ENCODE results near the gene ANKRD40.

The ANKRD40 gene, protein sequence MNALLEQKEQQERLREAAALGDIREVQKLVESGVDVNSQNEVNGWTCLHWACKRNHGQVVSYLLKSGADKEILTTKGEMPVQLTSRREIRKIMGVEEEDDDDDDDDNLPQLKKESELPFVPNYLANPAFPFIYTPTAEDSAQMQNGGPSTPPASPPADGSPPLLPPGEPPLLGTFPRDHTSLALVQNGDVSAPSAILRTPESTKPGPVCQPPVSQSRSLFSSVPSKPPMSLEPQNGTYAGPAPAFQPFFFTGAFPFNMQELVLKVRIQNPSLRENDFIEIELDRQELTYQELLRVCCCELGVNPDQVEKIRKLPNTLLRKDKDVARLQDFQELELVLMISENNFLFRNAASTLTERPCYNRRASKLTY

DNA sequence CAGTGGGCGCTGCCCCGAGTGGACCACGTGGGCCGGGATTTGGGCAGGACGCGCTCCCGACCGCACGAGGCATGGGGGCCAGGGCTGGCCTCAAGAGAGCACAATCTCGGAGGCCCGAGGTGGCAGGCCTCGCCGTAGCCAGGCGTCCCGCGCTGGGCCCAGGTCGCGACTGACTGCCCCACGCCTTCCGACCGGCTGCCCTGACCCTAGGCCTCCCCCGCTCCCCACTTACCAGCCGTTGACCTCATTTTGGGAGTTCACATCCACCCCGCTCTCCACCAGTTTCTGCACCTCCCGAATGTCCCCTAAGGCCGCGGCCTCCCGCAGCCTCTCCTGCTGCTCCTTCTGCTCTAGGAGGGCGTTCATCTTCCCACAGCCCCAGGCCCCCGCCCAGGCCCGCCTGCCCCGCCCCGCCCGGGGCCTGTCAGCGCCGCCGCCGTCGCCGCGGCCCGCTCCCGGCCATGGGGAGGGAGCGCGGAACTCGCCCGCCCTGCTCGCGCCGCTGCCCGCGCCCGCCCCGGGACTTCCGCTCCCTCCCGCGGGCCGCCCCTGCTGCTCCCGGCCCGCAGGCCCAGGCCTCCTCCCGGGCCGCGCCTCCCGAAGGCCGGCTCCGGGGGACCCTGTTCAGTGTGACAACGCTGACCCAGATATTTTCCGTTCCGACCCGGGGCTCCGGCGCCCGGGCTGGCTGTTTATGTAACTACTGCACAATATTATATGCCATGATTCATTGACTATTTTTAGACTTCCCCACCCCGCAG is at the start of gene ANKRD40:
Gene ANKRD40, minus strand, starts transcription at position 626 of the 761 bp plus-strand sequence. Its CDS starts 260 bp downstream, at position 366.
- TF ChIP-seq EZH2 (IDR thresholded peaks at IDR 0.05) (no peak), POLR2AphosphoS5 (IDR thresholded peaks at IDR 0.05; ENCODE audit: borderline replicate concordance, low read depth, low read length) (peak; percentile 73), FOXP2 (optimal IDR thresholded peaks at IDR 0.05; ENCODE audit: control extremely low read depth, extremely low read length, insufficient read depth) (peak; percentile 51)
- H3K36me3 ChIP-seq (ENCODE audit: insufficient read depth, low read length), result peaks cover 24% of the 10 kb centered on the region
- no peaks in the 10 kb centered on the region for H3K9me3 ChIP-seq (ENCODE audit: low read depth, low read length)
- H3K27ac ChIP-seq, result peak within 1 kb of the TSS; percentile 98
- peak within 1 kb of the TSS; percentile 84 for H3K4me3 ChIP-seq
- peak; percentile 63 for DNase-seq (ENCODE audit: low read depth, low spot score)
- H3K9ac ChIP-seq (ENCODE audit: insufficient read length), result peak within 1 kb of the TSS; percentile 96

DNA sequence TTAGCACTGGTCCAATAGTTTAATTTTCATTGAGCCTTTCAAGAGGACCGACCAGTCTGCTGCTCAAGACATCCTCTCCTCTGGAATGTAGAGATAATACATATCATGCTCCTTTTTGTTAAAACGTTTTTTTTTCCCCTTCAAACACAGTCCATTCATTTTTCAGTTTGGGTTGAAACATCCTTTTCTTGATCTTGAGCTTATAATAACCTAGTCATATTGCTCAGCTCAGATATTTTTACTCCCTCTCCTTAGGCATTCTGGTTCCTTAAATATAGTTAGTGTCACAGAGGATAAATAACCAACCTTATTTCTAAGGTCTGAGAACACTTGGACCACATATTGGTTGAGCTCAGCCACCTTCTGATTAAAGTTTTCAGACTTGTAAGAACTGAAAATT is 46.8 kb upstream of the ANKRD40 start:
- TF ChIP-seq EZH2 (IDR thresholded peaks at IDR 0.05), result no peak
- no peak for TF ChIP-seq FOXP2 (optimal IDR thresholded peaks at IDR 0.05; ENCODE audit: control extremely low read depth, extremely low read length, insufficient read depth)
- no peak for TF ChIP-seq POLR2AphosphoS5 (IDR thresholded peaks at IDR 0.05; ENCODE audit: borderline replicate concordance, low read depth, low read length)
- Histone ChIP-seq H3K9me3 (ENCODE audit: low read depth, low read length) (no peaks in the 10 kb centered on the region), H3K27ac (peak overlapping the region; percentile 46; the same call in 1 of the 2 replicates), H3K4me3 (no peak overlapping the region), H3K9ac (ENCODE audit: insufficient read length) (no peak overlapping the region), H3K36me3 (ENCODE audit: insufficient read depth, low read length) (peaks cover 60% of the 10 kb centered on the region)
- no peak for DNase-seq (ENCODE audit: low read depth, low spot score)

DNA sequence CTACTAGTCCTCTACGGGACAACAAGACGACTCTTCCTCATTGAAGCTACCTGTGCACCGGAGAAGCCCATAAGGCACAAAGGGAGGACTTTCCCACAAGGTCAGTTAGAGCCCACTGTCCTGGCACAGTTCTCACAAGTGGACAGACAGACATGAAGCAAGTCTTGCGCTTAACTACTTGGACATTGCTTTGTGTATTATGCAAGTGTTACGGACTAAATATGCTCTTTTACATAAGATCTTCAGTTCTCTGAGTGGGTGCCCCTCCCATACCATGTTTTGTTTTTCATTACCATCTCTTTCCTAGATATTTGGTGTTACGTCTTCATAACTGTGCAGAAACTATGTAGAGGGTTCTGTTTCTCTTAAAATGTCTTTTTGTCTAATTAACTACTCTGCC is 41.5 kb upstream of the ANKRD40 start:
- TF ChIP-seq POLR2AphosphoS5 (IDR thresholded peaks at IDR 0.05; ENCODE audit: borderline replicate concordance, low read depth, low read length), result no peak
- no peak for TF ChIP-seq FOXP2 (optimal IDR thresholded peaks at IDR 0.05; ENCODE audit: control extremely low read depth, extremely low read length, insufficient read depth)
- no peak for TF ChIP-seq EZH2 (IDR thresholded peaks at IDR 0.05)
- H3K9ac ChIP-seq (ENCODE audit: insufficient read length), result no peak overlapping the region
- peaks cover 99% of the 10 kb centered on the region for H3K36me3 ChIP-seq (ENCODE audit: insufficient read depth, low read length)
- no peaks in the 10 kb centered on the region for H3K9me3 ChIP-seq (ENCODE audit: low read depth, low read length)
- H3K4me3 ChIP-seq, result no peak overlapping the region
- no peak for DNase-seq (ENCODE audit: low read depth, low spot score)
- H3K27ac ChIP-seq, result no peak overlapping the region

DNA sequence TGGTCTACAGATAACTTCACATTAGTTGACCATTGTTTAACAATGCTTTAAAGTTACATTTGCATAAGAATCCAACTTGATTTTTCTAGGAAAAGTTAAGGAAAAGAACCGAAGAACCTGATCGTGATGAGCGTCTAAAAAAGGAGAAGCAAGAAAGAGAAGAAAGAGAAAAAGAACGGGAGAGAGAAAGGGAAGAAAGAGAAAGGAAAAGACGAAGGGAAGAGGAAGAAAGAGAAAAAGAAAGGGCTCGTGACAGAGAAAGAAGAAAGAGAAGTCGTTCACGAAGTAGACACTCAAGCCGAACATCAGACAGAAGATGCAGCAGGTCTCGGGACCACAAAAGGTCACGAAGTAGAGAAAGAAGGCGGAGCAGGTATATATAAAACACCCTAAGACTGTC is 37.9 kb upstream of the ANKRD40 start:
- Histone ChIP-seq H3K4me3 (no peak overlapping the region), H3K9ac (ENCODE audit: insufficient read length) (no peak overlapping the region), H3K27ac (no peak overlapping the region), H3K9me3 (ENCODE audit: low read depth, low read length) (no peaks in the 10 kb centered on the region), H3K36me3 (ENCODE audit: insufficient read depth, low read length) (peaks cover 98% of the 10 kb centered on the region)
- TF ChIP-seq FOXP2 (optimal IDR thresholded peaks at IDR 0.05; ENCODE audit: control extremely low read depth, extremely low read length, insufficient read depth), result no peak
- TF ChIP-seq POLR2AphosphoS5 (IDR thresholded peaks at IDR 0.05; ENCODE audit: borderline replicate concordance, low read depth, low read length), result no peak
- no peak for TF ChIP-seq EZH2 (IDR thresholded peaks at IDR 0.05)
- no peak for DNase-seq (ENCODE audit: low read depth, low spot score)

DNA sequence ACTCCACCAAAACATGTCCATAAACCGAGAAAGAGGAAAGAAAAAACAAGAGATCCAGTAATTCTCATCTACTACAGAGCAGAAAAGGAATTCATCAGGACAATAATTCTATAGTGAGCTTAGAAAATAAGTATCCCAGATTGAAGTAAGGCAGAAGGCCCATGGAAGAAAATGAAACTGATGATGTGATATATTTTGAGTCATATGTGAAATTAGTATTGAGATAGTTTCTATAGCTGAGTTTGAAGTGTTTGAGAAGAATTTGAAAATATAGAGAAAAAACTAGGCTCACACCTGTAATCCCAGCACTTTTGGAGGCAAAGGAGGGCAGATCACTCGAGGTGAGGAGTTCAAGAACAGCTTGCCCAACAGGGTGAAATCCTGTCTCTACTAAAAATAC is 31.4 kb upstream of the ANKRD40 start:
- H3K9me3 ChIP-seq (ENCODE audit: low read depth, low read length), result no peaks in the 10 kb centered on the region
- no peak overlapping the region for H3K4me3 ChIP-seq
- H3K27ac ChIP-seq, result no peak overlapping the region
- H3K36me3 ChIP-seq (ENCODE audit: insufficient read depth, low read length), result peaks cover 76% of the 10 kb centered on the region
- DNase-seq (ENCODE audit: low read depth, low spot score), result no peak
- TF ChIP-seq POLR2AphosphoS5 (IDR thresholded peaks at IDR 0.05; ENCODE audit: borderline replicate concordance, low read depth, low read length) (no peak), FOXP2 (optimal IDR thresholded peaks at IDR 0.05; ENCODE audit: control extremely low read depth, extremely low read length, insufficient read depth) (no peak), EZH2 (IDR thresholded peaks at IDR 0.05) (no peak)
- no peak overlapping the region for H3K9ac ChIP-seq (ENCODE audit: insufficient read length)

DNA sequence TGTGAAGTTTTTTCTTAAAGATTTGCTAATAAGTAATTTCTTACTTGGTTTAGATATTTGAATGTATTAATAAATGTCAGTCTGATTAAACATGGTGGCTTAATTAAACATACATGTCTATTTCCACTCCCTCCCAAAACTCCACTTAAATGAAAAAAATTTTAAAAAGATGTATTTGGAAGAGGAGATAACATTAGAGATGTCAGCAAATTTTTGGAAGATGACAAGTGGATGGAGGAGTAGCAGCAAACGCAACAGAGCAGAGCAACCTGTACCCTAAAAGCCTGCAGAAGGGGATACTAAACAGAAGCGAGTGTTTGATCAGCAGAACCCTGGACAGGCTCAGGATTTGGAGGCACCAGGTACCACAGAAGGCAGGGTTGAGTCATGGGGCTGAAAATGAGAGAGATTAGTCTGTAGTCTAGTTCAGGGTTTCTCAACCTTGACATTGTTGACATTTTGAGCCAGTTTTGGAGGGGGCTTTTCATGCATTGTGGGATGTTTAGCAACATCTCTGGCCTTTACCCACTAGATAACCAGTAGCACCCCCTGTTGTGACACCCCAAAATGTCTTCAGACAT is 29.5 kb upstream of the ANKRD40 start:
- Histone ChIP-seq H3K36me3 (ENCODE audit: insufficient read depth, low read length) (peaks cover 57% of the 10 kb centered on the region), H3K9me3 (ENCODE audit: low read depth, low read length) (no peaks in the 10 kb centered on the region), H3K9ac (ENCODE audit: insufficient read length) (no peak overlapping the region), H3K4me3 (no peak overlapping the region), H3K27ac (no peak overlapping the region)
- TF ChIP-seq FOXP2 (optimal IDR thresholded peaks at IDR 0.05; ENCODE audit: control extremely low read depth, extremely low read length, insufficient read depth) (no peak), EZH2 (IDR thresholded peaks at IDR 0.05) (no peak), POLR2AphosphoS5 (IDR thresholded peaks at IDR 0.05; ENCODE audit: borderline replicate concordance, low read depth, low read length) (no peak)
- DNase-seq (ENCODE audit: low read depth, low spot score), result no peak

DNA sequence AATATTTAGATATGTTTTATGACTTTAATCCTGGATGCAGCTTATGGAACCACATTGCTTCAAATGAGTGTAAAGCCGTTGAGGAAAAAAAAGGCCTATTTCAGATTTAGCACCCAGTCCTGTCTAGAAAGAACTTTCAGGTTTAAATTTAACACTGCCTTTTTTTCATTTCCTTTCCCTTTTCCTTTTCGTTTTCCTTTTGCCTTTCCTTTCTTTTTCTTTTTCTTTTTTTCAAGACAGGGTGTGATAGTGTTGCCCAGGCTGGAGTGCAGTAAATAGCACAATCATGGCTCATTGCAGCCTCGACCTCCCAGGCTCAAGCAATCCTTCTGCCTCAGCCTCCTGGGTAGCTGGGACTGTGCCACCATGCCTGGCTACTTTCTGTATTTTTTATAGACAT is 27.6 kb upstream of the ANKRD40 start:
- Histone ChIP-seq H3K9ac (ENCODE audit: insufficient read length) (no peak overlapping the region), H3K4me3 (no peak overlapping the region), H3K9me3 (ENCODE audit: low read depth, low read length) (no peaks in the 10 kb centered on the region), H3K27ac (no peak overlapping the region), H3K36me3 (ENCODE audit: insufficient read depth, low read length) (peaks cover 39% of the 10 kb centered on the region)
- TF ChIP-seq POLR2AphosphoS5 (IDR thresholded peaks at IDR 0.05; ENCODE audit: borderline replicate concordance, low read depth, low read length) (no peak), EZH2 (IDR thresholded peaks at IDR 0.05) (no peak)
- no peak for DNase-seq (ENCODE audit: low read depth, low spot score)
